Measurements from ENCODE around the gene NDFIP2.

The NDFIP2 gene

DNA sequence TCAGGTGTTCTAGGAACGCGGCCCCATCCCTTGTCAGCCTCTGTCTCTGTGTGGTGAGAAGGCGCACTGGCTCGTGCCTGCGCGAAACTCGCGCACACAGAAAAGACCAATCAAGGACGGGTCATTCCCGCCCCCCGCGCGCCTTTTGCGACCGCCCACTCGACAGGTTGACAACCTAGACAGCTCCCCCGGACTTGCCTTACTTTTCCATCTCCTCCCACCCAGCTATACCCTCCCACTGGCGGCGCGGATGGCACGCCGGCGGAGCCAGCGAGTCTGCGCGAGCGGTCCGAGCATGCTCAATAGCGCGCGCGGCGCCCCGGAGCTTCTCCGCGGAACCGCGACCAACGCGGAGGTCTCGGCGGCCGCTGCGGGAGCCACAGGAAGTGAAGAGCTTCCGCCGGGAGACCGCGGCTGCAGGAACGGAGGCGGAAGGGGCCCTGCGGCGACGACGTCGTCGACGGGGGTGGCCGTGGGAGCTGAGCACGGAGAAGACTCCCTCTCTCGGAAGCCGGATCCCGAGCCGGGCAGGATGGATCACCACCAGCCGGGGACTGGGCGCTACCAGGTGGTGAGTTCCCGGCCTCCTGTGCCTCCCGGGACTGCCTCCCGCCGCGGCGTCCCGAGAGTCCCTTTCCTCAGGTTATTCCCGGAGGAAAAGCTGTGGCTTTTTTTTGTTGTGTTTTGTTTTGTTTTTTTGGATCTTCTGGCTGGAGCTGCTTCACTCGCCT, at the start of gene NDFIP2:
TSS of gene NDFIP2 (plus strand) at position 202 of the 731 bp plus-strand sequence. CDS start at position 251, 49 bp downstream.
- peak; percentile 95 for DNase-seq

DNA sequence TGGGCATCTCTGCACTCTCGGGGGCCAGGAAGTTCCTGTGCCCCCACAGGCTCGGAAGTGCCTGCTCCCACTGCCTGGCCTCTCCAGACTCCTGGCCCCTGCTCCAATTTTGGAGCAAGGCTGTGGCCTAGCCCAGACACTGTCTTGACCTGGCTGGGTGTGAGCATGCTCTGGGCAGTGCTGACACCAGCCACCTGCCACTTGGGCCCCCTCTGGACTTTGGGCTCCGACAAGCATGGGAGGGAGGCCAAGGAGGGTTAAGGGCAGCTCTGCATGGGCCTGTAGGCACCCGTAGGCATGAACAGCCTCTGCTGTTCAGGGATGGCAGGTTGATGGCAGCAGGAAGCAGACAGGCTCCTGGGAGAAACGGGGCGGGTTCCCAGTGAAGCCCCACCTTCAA, 48.9 kb upstream of the NDFIP2 start:
- no peak for DNase-seq

GRCh38 chr13:79432992-79433391, 48.0 kb upstream of the NDFIP2 start:
- no peak for DNase-seq

GRCh38 chr13:79434556-79434955, 46.4 kb upstream of the NDFIP2 start:
- no peak for DNase-seq

GRCh38 chr13:79435561-79435990, 45.4 kb upstream of the NDFIP2 start:
- DNase-seq: no peak

- no peak for DNase-seq
These were observed 41.7 kb upstream of the NDFIP2 start for GRCh38 chr13:79439275-79439674.

DNA sequence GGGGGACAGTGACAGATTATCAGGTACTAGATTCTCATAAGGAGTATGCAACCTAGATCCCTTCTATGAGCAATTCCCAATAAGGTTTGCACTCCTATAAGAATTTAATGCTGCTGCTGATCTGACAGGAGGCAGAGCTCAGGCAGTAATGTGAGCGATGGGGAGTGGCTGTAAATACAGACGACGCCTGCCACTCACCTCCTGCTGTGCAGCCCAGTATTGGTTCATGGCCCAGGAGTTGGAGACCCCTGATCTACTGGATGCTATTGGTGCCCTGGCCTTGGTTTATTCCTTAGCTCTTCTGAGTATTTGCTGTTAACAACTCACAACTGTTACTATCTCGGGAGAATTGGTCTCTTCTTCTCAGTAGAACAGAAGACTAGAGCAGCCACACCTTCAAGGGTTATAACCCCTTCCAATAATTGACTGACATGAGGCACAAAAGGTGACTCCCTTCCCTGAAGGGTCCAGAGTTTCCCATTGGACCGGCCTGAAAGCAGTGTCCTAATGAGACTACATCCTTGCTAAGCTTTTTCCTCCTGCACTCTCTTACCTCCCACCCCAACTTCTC, 39.9 kb upstream of the NDFIP2 start:
- no peak for DNase-seq

- DNase-seq: no peak
These were observed 38.7 kb upstream of the NDFIP2 start for GRCh38 chr13:79442221-79442620.

DNA sequence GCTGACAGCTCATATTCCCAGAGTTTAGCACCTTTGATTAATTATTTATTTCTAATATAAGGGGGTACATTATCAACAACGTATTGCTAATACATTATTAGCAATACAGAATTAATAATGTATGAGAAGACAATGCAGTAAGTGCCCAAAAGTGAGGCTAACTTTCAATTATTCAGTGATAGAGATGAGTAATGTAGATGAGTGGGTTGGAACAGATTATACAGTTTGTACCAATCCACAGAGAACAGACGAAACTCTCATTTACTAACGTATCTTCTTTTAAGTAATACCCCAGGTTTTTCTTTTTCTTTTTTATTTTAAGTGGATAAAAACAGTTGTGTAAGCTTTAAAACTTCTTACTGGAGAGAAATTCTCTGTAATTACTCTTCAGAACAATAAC, 38.2 kb upstream of the NDFIP2 start:
- DNase-seq: no peak

DNA sequence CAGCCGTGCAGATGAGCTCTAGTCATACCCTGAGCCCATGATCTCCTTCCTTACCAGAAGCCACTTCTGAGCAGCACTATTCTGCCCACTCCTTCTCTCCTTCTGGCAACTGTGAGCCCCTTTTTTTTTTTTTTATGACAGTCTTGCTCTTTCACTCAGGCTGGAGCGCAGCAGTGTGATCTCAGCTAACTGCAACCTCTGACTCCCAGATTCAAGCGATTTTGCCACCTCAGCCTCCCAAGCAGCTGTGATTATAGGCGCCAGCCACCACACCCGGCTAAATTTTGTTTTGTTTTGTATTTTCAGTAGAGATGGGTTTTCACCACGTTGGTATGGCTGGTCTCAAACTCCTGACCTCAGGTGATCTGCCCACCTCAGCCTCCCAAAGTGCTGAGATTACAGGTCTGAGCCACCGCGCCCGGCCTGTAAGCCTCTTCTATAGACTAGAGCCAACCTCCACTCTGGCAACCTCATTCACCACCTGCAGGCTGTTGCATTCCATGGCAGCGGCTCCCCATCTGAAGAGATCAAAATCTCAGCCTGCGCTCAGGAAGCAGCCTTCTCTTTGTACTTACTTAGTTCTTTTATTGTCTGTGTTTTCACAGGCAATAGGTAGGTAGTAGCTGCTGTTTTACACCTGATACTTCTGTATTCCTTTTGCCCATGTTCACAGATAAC, 34.8 kb upstream of the NDFIP2 start:
- DNase-seq: peak; percentile 37

DNA sequence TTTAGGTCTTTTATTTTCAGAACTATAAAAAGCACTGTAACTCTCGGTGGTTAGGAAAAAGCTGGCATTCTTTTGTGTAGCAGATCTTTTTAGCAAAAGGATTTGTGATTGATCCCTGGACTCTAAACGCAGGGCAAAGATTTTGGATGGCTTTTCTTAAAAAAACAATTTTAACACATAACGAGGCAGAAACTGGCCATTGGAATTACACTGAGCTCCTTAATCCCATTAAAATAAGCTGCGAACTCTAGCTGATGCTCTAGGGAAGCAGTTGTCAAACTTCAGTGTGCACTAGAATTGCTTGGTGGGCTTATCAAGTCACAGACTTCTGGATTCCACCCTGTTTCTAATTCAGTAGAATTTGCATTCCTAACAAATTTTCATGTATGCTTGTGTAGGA, 33.8 kb upstream of the NDFIP2 start:
- no peak for DNase-seq

GRCh38 chr13:79447741-79448140, 33.2 kb upstream of the NDFIP2 start:
- no peak for DNase-seq

DNA sequence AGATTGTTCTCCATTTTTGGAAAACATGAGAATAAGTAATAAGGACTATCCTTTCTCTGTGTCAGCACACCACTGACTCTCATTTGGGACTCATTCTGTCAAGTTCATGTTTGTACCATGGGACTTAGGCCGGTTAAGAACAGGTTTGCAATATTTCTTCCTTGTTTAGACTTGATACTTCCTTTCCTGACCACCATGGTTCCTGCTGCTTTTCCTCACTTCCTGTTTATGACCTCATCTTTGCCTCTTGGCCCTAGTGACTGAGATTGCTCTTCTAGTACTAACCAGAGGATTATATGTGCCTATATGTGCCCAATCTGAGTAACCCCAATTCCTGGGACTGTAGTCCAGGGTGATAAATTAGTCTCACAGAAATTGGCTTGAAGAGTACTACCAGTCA, 32.5 kb upstream of the NDFIP2 start:
- no peak for DNase-seq

DNA sequence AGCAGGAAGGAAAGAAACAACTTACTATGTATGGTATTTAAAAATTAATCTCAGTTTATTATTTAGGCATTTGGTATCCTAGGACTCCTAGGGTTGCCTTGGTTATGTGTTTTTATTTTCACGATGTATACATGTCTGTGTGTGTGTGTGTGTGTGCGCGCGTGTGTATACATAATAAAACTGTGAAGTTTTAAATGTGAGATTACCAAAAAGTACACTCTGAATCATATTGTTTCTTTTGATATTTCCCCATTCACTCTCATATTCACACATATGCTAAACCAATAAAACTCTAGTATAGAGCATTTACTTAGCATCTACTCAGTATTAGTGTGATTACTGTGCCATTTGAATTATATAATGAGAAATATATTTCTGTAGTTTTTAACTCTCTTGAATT, 30.8 kb upstream of the NDFIP2 start:
- peak; percentile 55 for DNase-seq

GRCh38 chr13:79451500-79451962, 29.4 kb upstream of the NDFIP2 start:
- peak; percentile 97 for DNase-seq

GRCh38 chr13:79452239-79452913, 28.6 kb upstream of the NDFIP2 start:
- DNase-seq: no peak

GRCh38 chr13:79455331-79455730, 25.6 kb upstream of the NDFIP2 start:
- no peak for DNase-seq

DNA sequence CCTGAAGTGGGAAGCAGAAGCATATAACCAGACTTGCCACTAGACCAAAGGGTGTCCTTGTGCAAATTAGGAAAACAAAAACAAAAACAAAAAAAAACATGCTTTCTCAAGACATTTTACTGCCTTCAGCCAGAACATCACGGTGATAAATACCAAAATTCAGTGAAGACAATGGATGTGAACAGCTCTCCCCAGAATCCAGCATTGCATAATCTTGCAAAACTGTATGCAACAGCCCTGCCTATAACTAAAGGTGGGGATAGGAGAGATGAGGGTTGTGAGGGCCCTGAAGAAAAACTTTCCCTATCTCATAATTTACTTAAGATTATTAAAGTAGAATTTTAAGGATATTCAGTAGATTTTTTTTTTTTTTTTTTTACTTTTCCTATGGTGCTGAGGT, 24.9 kb upstream of the NDFIP2 start:
- no peak for DNase-seq

- DNase-seq: no peak
These were observed 24.1 kb upstream of the NDFIP2 start for GRCh38 chr13:79456656-79457365.

GRCh38 chr13:79457390-79457789, 23.6 kb upstream of the NDFIP2 start:
- DNase-seq: no peak

- DNase-seq: peak; percentile 16
These were observed 23.0 kb upstream of the NDFIP2 start for GRCh38 chr13:79457948-79458347.

GRCh38 chr13:79458436-79458835, 22.5 kb upstream of the NDFIP2 start:
- no peak for DNase-seq

DNA sequence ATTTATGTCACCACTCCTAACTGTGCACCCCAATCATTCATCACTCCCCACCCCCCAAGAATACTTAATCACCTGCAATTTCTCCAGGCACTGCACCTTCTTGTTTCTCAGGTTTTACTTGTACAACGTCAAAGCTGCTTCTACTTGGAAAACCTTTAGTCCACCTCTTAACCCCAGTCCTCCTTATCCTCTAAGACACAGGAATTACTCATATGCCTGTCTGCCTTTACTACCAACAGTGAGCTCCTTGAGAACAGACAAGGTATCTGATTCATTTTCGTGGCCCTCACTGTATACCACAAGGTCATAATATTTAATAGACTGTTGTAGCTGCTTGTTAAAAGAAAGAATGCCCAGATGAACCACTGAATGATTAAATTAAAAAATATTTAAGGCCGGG, 21.0 kb upstream of the NDFIP2 start:
- no peak for DNase-seq

Data from stimulated activated CD4-positive, alpha-beta T cell treated with anti-CD3 and anti-CD28 coated beads, Interleukin-15, amount 100 ng/mL, for 24 hours (primary cell).